Bronchial epithelial cell (primary cell): Measurements from ENCODE around the gene CATSPERE. TPM values are rescaled to one million over a fixed set of nuclear protein-coding genes. Genes with fewer than 3 reads are reported as not detected.

Experiments used
- DNase-seq: peaks from one replicate; pipeline ENCODE4 v3.0.0-alpha.2; 2010; ENCODE audit warnings: low read depth
- FAIRE-seq: peaks from 2 replicates; lab custom pipeline; 2011; peaks lifted over from hg19 to GRCh38; lab: Jason Lieb, UNC
- H3K27me3 ChIP-seq: 2 replicates; pipeline ENCODE4 v1.5.1; 2011; ENCODE audit warnings: low read length; ENCODE audit not compliant: control insufficient read depth, insufficient read depth
- H3K36me3 ChIP-seq: 2 replicates; pipeline ENCODE4 v1.5.1; 2011; ENCODE audit warnings: low read length; ENCODE audit not compliant: control insufficient read depth, insufficient read depth
- H3K4me3 ChIP-seq: 2 replicates; pipeline ENCODE4 v1.5.1; 2011; ENCODE audit warnings: mild to moderate bottlenecking, low read depth, low read length, control low read depth
- total RNA-seq: library from RNA; depleted of rRNA; stranded (reverse); fragments of >200 nt; gene quantifications from 2 replicates; pipeline ENCODE4 v1.2.1, GENCODE V29; 2014
- TF ChIP-seq, protein P1 (sequence below): IDR thresholded peaks from 2 replicates; pipeline ENCODE4 v1.5.1; 2011; ENCODE audit warnings: mild to moderate bottlenecking, moderate library complexity, low read length, control low read depth, inconsistent platforms; ENCODE audit not compliant: insufficient read depth, severe bottlenecking

Gene CATSPERE, protein sequence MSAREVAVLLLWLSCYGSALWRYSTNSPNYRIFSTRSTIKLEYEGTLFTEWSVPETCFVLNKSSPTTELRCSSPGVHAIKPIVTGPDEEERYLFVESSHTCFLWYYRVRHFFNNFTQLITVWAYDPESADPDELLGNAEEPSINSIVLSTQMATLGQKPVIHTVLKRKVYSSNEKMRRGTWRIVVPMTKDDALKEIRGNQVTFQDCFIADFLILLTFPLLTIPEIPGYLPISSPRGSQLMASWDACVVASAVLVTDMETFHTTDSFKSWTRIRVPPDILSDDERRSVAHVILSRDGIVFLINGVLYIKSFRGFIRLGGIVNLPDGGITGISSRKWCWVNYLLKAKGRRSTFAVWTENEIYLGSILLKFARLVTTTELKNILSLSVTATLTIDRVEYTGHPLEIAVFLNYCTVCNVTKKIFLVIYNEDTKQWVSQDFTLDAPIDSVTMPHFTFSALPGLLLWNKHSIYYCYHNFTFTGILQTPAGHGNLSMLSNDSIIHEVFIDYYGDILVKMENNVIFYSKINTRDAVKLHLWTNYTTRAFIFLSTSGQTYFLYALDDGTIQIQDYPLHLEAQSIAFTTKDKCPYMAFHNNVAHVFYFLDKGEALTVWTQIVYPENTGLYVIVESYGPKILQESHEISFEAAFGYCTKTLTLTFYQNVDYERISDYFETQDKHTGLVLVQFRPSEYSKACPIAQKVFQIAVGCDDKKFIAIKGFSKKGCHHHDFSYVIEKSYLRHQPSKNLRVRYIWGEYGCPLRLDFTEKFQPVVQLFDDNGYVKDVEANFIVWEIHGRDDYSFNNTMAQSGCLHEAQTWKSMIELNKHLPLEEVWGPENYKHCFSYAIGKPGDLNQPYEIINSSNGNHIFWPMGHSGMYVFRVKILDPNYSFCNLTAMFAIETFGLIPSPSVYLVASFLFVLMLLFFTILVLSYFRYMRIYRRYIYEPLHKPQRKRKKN
- under 0.01 and 0.13 TPM in 2 replicates for total RNA-seq

DNA sequence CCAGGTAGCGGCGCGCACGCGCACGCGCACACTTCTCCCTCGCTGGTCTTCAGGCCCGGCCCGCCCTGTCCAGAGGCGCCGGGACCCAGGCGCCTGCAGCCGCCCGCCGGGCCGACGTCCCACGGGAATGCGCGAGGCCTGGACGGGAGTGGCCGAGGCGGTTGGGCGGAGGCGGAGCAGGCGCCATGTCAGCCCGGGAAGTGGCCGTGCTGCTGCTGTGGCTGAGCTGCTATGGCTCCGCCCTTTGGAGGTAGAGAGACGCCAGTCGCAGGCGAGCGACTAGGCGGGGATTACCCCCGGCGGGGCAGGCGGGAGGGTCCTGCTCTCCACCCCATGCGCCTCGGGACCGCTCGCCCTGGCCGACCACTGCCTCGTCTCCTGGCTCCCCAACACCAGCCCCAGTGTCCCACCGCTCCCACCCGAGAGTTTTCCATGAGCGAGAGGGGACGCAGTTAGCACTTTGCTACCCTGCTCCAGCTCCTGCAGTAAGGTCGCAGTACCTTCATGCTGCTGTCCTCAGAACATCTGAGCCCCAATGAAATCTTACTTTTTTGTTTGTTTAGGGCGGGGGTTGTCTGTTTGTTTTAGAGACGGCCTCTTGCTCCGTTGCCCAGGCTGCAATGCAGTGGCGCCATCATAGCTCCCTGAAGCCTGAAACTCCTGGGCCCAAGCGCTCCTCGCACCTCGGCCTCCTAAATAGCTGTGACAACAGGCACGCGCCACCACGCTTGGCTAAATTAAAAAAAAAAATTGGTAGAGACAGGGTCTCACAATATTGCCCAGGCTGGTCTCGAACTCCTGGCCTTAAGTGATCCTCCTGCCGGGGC, at the start of gene CATSPERE:
TSS of gene CATSPERE (plus strand) at position 29 of the 827 bp plus-strand sequence. CDS start at position 186, 157 bp downstream.
- TF ChIP-seq, protein P1, sequence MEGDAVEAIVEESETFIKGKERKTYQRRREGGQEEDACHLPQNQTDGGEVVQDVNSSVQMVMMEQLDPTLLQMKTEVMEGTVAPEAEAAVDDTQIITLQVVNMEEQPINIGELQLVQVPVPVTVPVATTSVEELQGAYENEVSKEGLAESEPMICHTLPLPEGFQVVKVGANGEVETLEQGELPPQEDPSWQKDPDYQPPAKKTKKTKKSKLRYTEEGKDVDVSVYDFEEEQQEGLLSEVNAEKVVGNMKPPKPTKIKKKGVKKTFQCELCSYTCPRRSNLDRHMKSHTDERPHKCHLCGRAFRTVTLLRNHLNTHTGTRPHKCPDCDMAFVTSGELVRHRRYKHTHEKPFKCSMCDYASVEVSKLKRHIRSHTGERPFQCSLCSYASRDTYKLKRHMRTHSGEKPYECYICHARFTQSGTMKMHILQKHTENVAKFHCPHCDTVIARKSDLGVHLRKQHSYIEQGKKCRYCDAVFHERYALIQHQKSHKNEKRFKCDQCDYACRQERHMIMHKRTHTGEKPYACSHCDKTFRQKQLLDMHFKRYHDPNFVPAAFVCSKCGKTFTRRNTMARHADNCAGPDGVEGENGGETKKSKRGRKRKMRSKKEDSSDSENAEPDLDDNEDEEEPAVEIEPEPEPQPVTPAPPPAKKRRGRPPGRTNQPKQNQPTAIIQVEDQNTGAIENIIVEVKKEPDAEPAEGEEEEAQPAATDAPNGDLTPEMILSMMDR: no peak
- H3K36me3 ChIP-seq: no peaks in the 10 kb centered on the region
- H3K4me3 ChIP-seq: peak within 1 kb of the TSS; percentile 64
- FAIRE-seq (no peak), DNase-seq (peak; percentile 74)
- no peaks in the 10 kb centered on the region for H3K27me3 ChIP-seq

DNA sequence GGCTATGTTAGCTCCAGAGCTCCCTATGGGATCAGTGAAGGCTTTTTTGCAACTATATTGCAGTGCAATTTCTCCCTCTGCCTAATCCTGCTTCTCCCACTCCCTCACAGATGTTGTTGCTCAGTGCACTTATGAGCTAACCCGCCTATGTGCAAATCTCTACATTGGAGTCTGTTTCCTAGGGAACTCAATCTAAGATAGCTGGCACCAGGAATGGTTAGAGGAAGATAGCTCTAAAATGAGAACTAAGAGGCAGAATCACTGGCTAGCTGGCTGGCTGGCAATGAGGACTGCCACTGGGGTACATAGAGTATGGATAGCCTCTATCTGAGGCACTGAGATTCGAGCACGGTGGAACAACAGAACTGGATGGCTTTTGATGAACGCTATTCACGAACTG, 48.9 kb upstream of the CATSPERE start:
- TF ChIP-seq, protein P1: no peak
- no peaks in the 10 kb centered on the region for H3K27me3 ChIP-seq
- DNase-seq: no peak
- H3K36me3 ChIP-seq: peaks cover 19% of the 10 kb centered on the region
- no peak overlapping the region for H3K4me3 ChIP-seq
- no peak for FAIRE-seq

DNA sequence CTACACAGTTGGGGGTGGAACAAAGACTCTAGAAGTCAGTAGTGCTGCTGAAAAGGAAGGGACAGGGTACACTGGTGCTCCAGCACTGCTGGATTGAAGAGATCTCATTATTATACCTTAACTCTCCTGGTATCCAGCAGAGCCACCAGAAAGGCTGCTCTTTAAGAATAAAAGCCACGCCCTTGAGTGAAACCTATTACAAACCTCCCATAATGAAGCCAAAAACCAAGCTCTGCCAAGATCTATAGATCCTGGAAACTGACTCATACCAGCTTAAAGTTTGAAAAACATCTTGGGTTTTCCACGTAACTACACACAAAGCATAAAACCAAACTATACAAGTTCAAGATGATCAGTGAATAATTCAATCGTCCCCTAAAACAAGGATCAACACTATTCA, 47.3 kb upstream of the CATSPERE start:
- H3K36me3 ChIP-seq: peaks cover 21% of the 10 kb centered on the region
- DNase-seq (peak; percentile 26), FAIRE-seq (no peak)

DNA sequence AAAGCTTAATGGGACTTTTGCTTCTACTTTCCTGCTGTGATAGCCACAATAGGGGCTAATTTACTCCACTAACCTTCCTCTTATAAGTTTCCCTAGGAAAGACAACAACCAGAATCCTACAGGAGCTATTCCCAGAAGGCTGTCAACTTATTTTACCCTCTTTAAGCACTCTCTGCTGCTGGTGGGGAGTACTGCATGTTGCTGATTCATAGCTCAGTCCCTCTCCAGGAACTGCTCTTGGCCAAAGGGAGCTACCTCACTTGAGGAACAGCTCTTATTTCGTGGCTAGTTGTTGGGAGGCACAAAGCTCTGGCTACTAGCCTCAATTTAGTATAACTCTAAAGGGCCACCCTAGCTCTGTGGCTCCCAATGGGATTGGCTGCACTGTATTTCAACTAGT, 46.5 kb upstream of the CATSPERE start:
- no peaks in the 10 kb centered on the region for H3K27me3 ChIP-seq
- no peak overlapping the region for H3K4me3 ChIP-seq
- TF ChIP-seq, protein P1: peak; percentile 39
- DNase-seq: peak; percentile 56
- H3K36me3 ChIP-seq: peaks cover 21% of the 10 kb centered on the region
- no peak for FAIRE-seq

More for the DNA sequence above, 47.3 kb upstream of the CATSPERE start:
- Histone ChIP-seq H3K27me3 (no peaks in the 10 kb centered on the region), H3K4me3 (no peak overlapping the region)
- TF ChIP-seq, protein P1: no peak

DNA sequence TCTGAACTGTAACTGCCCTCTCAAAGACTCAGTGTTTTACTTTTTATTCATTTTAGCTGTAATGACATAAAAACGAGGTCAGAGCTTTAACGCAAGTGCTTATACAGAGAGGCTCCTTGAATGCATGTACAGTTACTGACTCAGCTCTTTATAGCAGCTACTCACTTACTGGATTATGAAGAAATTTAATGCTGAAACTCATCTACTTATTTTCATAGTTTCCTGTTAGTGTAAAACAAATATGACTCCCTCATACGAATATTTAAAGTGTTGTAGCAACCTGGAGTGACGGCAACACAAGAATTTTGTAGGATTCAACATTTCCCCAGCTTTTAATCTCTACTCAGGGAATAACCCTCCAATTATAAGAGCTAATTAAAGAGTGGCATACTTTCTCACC, 42.0 kb upstream of the CATSPERE start:
- TF ChIP-seq, protein P1: no peak
- H3K27me3 ChIP-seq: no peaks in the 10 kb centered on the region
- H3K36me3 ChIP-seq: peaks cover 8% of the 10 kb centered on the region
- FAIRE-seq: no peak
- no peak overlapping the region for H3K4me3 ChIP-seq
- DNase-seq: no peak
